GM19351 (cell line): ENCODE measurements around the gene DSG3.

Experiments
- ATAC-seq: cut with Tn5 transposase; IDR thresholded peaks from one replicate; pipeline ENCODE4 v1.9.1; 2021; ENCODE audit warnings: mild to moderate bottlenecking, moderate library complexity; ENCODE audit not compliant: unreplicated experiment

Gene DSG3

DNA sequence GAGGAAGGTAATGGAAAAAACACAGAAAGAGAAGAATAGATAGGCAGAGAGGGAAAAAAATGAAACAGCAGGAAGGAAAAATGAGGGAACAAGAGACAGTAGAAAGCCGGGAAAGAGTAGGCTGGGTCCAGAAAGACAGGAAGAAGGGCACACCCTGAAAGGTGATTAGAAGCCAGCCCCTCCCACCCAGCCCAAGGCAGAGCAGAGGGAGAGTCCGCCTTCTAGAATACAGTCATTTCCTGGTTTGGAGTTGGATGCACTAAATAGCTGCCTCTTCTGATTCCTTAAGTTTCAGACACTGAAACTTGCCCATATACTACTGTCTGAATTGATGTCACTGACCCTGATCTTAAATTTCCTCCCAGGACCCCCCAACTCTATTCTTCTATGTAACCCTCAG lies 17.9 kb upstream of the DSG3 start:
- ATAC-seq, result no peak

DNA sequence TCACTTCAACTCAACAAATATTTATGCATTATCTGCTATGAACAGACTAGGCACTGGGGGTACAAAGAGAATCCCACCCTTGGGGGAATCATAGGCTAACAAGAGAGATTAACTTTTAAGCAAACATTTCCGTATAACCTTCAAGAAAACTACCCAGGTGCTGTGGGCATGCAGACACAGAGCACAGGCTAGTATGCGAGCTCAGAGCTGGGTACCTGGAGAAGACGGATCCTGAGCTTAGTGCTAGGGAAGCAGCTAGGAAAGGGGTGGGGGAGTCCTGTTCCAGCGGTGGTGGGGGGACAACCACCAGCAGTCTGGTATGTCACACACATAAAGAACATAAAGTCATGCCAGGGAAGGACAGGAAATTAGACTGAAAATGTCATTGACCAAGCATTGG lies 17.5 kb upstream of the DSG3 start:
- ATAC-seq, result no peak

DNA sequence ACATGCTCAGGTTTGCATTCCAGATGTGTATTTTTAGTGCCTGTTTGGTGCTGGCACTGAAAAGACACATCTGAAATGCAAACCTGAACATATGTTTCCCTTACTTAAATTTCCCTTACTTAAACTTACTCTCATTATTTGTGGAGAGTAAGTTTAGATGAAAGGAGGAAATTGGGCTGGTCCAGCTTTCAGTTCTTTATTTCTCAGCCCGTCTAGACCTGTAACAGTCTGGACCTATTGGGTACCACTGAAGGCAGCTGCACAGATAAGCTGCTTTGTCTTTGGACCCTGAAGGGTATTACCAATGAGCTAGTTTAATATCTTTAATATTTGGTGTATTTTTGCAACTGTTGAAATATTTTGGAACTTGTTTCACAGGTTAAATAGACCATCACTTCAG lies 17.0 kb upstream of the DSG3 start:
- ATAC-seq, result no peak

DNA sequence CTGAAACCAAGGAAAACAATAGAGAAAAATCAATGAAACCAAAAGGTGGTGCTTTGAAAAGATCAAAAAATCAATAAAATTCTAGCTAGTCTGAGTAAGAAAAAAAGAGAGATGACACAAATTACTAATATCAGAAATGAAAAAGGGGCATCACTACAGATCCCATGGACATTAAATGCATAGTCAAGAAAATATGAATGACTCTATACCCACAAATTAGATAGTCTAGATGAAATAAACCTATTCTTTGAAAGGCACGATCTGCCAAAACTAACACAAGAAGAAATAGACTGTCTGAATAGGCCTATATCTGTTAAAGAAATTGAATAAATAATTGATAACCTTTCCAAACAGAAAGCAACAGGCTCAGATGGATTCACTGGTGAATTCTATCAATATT lies 15.2 kb upstream of the DSG3 start:
- ATAC-seq, result no peak

DNA sequence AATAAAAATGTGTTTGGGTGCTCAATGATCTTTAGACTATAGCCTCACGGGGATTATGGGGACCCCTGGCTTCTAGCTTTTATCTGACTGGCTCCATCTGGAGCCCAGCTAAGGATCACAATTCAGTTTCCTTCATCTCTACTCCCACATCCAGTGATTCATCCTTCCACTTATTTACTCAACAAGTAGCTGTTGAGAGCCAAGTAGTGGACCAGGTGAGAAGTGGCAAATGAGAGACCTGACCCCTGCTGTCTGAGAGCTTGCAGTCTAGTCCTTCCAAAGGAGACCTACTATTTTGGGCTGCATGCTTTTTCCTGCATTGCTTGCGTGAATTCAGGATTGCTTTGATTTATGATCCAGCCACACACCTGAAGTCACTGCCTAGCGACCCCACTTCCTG lies 10.7 kb upstream of the DSG3 start:
- no peak for ATAC-seq

DNA sequence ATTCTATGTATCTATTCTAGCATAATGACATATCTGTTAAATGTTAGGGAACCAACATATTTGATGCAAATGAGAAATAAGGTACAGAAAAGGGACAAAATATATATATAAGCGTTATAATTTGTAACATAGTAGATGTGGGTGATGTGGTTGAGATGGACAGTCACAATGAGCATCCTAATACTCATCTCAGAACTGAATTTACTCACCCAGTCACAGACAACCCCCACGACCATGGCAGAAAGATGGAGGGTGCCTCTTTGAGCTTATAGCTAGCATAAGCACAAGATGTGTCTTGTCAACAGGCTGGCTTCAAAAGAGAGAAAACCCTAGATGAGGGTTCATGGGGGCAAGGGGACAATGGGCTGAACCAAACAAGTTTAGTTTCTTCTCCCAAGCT lies 9.1 kb upstream of the DSG3 start:
- ATAC-seq, result peak; percentile 98

DNA sequence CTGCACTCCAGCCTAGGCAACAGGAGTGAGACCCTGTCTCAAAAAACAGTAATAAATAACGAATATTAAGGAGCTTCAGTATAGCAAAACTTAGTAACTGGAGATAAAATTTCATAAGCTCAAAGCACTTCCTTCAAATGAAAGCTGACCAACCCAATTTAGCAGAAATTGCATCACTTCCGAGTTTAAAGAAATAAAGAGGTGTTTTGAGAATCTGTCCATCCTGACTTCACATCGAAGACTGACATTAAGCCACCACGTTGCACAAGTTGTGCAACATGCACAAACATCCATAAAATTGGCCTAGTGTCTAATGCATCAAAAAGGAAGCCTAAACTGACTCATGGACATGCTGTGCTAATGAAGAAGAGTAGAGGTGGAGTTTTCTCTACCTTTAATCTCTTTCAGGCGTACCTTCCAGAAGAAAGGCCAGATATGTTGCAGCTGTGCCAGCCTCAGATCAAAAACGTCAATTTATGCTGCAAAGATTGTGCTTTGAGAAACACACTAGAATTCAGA lies 7.7 kb upstream of the DSG3 start:
- ATAC-seq, result no peak

DNA sequence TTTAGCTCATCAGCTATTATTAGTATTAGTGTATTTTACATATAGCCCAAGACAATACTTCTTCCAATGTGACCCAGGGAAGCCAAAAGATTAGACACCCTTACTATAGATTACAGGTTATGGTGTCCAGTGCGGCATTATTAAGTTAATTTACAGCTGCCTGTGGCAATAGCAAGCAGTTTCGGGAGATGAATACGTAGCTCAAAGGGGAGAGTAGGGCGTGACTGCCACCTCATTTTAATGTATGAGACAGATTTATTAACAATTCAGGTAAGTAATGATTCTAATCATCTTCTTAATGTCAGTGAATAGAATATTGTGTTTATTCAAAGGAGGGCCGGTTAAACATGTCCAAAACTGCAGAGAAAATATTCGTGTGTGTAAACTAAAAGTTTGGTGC lies 6.8 kb upstream of the DSG3 start:
- no peak for ATAC-seq

DNA sequence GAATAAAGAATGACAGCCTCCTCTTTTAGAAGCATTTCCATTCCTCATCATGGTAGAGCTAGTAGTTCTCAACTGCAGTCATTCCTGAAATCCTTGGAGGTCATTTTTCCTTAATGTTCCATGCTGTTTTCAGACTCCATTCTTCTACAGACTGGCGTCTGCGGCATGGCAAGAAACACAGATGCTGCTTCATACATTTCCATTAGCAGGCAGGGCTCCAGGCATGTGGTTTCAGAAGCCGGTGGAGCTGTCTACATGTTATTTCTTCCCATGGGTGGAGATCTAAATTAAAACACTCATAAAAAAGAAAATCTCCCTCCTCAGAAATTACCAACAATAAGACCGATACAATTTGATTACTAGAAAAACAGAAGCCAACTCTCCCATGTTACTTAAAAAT lies 6.0 kb upstream of the DSG3 start:
- no peak for ATAC-seq

DNA sequence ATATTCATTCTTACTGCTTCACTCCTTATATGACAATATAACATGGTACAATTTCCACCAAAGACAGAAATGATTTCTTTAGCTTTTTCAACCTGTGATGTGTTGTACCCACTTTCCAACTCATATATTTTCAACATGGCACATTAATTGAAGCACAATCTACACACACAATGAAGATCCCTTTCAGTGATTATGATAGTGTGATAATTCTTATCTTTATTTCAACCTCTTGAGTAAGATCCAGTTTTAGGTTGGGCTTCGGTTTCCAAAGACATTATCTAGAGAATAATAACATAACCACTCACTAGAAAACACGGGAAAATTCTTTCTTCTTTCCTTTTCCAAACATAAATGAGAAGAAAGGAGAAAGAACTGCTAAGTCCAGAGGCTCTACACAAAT lies 3.4 kb upstream of the DSG3 start:
- no peak for ATAC-seq

DNA sequence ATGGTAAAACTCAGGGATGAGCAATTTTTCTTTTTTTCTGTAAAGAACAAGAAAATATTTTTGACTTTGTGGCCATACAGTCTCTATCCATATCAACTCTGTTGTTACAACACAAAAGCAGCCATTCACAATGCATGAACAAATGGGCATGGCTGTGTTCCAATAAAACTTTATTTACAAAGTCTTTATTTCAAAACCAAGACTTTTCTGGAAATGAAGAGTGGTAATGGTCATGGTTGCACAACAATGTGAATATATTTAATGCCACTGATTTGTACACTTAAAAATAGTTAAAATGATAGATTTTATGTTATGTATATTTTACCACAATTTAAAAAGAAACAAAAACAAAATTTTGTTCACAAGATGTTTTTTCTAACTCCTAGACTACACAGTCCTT lies 1.6 kb upstream of the DSG3 start:
- ATAC-seq, result no peak

DNA sequence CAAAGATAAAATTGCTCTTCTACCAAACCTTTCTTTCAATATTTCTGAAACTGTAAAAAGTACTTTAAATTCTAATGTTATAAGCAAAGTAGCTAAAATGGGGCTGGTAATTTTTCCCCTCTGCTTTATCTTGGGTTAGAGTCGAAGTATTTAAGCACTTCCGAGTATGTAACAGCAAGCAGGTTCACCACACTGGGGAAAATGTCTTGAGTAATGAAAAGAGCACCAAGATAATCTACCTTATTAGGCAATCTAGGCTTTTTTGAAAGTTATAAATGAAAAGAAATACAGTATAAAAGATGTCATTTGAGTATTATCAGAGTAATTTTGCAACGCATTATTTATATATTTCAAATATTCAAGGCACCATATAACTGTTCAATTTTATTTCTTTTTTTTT lies 687 bp upstream of the DSG3 start:
- ATAC-seq, result no peak

DNA sequence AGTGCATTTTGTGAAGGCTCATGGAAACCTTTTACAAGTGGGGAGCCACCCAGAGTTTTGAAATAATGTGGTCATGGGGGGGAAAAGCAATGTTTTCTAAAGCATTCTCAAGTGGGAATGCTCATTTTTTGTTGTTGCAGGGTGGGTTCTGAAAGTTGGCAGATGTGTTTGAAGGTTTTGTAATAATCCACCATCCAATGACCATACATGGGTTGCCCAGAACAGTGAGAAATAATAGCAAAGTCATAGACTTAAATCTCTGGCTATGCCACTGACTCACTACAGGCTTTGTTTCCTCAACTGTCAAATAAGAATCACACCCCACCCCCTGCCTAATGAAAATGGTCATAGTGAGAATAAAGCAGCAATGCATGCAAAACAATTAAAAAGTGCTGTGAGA lies 2.9 kb downstream of the DSG3 start:
- no peak for ATAC-seq

DNA sequence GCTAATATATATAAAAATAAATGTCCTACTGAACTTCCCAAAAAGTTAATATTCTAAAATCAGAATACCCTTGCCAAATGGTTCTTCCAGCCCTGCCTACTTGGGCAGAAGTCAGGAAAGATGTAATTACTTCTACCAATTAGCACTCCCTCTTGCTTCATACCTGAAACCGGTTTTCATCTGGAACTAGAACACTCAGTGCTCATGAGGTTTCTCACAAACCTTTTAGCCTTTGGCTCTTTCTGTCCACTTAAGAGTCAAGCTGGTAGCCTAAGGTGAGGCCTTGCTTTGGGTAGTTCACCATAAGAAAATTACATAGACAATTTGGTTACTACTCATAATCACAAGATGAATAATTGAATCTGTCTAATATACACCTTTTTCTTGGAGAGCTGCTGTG lies 4.1 kb downstream of the DSG3 start:
- ATAC-seq, result no peak

DNA sequence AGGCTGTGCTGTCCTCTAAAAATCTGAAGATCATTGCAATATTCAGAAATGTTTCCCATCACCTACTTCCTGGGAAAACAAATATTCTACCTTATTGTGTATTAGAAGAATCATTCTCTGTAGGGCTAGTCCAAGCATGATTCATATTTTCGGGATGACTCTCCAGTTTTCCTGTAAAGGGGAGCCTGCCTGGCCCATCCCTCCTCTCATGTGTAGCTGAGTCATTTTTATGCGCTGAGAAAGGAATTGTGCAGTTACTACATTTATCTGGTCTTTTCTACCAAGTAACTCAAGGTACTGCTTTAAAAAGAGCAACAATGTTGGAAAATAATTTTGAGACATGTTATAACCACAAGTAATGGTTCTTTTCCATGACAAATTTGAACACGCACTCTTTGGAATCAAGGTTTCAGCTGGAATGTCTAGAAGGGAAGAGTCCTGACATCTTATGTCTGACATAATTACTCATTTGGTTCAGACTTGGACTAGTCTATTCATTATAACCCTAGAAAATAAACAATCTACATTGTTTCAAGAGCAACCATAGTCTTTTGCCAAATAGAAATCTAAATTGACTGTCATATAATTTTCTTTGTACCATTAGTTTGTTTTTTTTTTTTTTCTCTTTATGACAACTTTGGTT lies 6.6 kb downstream of the DSG3 start:
- ATAC-seq, result no peak

DNA sequence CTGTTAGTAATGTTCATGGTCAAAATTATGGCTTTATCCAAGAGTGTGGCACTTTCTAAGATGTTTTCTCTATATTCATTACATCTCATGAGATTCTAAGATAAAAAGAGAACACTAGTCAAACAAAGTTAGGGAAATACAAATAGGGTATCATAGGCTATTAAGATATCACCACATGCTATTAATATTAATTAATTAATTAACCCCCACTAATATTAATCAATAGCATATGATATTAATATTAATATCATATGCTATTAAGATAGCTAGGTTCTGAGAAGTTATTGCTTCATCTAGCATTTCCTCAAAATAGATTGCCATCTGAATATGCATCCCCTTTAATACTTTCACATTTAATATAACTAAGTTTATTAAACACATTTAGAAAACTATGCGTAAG lies 22.1 kb downstream of the DSG3 start:
- ATAC-seq, result no peak

DNA sequence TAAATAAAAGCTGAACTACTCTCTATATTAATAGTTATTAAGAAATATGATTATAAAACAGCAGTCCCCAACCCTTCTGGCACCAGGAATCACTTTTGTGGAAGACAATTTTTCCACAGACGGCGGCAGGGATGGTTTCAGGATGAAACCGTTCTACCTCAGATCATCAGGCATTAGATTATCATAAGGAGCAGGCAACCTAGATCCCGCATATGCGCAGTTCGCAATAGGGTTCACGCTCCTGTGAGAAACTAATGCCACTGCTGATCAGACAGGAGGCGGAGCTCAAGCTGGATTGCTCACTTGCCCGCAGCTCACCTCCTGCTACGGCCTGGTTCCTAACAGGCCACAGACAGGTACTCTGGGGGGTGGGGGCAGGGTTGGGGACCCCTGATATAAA lies 31.1 kb downstream of the DSG3 start:
- ATAC-seq, result no peak

DNA sequence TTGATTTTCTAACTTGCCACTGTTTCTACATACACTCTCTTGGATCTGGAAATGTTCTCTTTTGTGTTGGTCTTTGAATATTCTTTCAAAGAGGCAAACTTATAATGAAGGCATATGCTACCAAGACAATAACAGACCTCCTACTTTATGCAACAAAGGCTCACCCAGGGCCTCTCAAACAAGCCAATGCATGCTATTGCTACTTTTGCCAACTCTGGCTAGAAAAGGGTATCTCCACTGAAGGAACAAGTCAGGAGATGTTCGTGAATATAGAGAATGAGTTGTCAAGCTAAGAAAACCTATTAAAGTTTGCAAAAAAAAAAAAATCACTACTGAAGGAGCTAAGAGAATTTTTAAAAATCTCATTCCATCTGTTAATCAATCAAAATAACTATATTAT lies 34.5 kb downstream of the DSG3 start:
- ATAC-seq, result no peak

DNA sequence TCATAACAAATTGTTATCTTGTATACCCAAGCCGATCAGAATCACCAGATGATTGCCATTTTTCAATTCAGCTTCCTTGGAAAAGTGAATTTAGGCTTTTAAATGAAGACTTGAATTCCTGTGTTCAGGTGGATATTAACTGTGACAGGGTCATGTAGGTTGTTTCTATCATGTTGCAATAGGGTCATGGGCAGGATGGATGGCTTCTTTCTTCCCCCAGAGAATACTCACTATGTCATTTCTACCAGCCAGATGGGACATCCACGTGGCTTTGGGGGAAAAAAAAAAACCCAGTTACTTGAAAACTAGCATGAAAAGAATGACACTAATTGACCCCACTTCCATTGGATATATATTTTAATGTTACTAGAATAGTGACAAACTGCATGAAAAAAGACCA lies 35.9 kb downstream of the DSG3 start:
- no peak for ATAC-seq

DNA sequence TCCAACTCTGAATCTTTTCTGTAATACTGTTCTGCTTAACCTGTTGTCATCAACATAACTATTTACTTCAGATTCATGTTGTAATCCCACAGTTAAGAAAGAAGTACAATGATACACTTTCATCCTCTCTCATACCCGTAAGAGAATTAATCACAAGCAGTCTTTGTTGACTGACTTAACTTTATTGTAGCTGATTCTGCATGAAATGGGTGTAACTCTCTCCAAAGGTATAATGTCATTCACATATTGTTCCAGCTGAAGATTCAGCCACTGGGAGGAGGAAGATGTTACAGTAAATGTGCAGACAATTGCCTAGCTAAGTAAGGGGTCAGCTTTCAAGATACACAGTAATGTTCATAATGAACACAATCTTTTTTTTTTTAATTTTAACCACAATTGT lies 36.9 kb downstream of the DSG3 start:
- ATAC-seq, result no peak

DNA sequence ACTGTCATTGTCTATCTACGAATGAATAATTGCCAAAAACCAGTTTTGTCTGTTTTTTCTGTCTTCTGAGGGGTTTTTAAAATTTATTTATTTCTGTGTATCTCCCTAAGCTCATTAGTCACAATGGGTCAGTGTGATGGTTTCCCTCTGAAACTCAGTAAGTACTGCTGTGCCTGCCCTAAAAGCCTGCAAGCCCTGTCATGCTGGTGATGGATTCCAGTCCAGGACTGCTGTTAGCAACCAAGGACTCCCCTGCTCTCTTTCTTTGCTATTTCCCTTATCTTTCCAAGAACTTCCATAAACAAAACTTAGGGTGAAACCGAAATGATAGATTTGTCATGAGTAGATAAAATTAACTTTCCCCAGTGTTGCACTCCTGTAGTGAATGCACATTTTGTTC lies 38.6 kb downstream of the DSG3 start:
- no peak for ATAC-seq

DNA sequence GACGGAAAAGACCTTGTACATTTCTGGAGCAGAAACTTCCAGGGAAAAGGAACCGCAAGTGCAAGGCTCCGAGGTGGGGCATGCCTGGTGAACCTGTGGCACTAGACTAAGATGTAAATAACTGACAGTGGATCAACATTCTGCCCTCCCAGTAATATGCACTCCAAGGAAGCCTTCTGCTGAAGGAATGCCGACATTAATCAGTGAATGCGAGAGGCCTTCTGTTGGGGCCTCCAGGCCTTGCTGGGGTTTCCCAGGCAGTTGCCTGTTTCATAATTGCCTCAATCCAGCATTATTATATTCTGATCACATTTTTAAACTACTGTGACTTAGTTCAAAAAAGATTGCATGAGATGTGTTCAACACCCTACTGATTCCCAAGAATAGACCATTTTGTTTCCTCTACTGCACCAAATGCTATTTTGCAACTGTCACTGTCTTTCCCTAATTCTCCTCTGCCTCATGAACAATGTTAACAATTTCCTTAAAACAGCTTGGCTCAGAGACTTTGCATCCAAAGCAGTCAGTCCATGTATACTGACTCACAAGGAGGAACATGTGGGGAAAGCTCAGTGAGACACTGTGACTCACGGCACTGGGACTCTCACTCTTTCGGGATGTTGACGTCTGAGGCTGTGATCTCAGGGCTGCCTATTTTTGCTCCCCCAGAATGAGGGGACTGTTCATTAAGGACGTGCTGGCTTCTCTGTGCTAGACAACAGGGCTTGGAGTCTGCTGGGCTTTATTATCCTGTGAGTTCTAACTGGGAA lies 39.9 kb downstream of the DSG3 start:
- ATAC-seq, result no peak

DNA sequence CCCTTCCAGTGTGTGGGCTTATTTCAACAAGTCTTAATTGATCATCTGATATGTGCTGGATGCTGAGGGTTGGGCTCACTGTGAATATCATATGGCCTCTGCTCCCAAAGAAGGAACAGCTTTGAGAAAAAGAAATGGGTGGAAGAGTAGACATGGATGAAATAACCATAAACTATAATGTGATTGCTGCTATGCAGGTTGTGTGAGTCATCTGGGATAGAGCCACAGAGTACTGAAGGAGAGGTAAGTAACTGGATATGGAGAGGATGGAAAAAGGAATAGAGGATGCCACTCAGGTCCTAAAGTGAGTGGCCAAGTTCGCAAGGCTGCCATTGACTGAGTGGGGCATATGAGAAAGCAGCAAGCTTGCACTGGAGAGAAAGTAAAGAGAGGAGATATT lies 41.8 kb downstream of the DSG3 start:
- ATAC-seq, result no peak
